Neural progenitor cell (in vitro differentiated cells): ENCODE data around the gene ANKRD7. TPM values are rescaled to one million over a fixed set of nuclear protein-coding genes. Genes with fewer than 3 reads are reported as not detected.

Source experiments
- DNase-seq: peaks from one replicate; pipeline ENCODE4 v3.0.0-alpha.2; 2016; ENCODE audit warnings: low spot score
- H2AFZ ChIP-seq: fragments of 200-600 bp; sonication (generic); replicated peaks from 2 replicates; pipeline ENCODE4 v1.6.1; 2016; ENCODE audit warnings: antibody characterized with exemption
- H3F3A ChIP-seq: fragments of 200-600 bp; sonication (generic); 2 replicates; pipeline ENCODE4 v1.6.1; 2016; ENCODE audit warnings: antibody characterized with exemption, low read depth
- H3K27ac ChIP-seq: fragments of 200-600 bp; sonication (generic); 2 replicates; pipeline ENCODE4 v1.5.1; 2016; ENCODE audit warnings: mild to moderate bottlenecking
- H3K27me3 ChIP-seq: fragments of 200-600 bp; sonication (generic); 2 replicates; pipeline ENCODE4 v1.6.1; 2016; ENCODE audit warnings: mild to moderate bottlenecking, moderate library complexity
- H3K36me3 ChIP-seq: fragments of 200-600 bp; sonication (generic); 2 replicates; pipeline ENCODE4 v1.5.1; 2016
- H3K4me1 ChIP-seq: fragments of 200-600 bp; sonication (generic); 2 replicates; pipeline ENCODE4 v1.6.1; 2016; ENCODE audit warnings: mixed run types
- H3K4me2 ChIP-seq: fragments of 200-600 bp; sonication (generic); 2 replicates; pipeline ENCODE4 v1.6.1; 2016
- H3K4me3 ChIP-seq: fragments of 200-600 bp; sonication (generic); 2 replicates; pipeline ENCODE4 v1.5.1; 2016
- H3K79me2 ChIP-seq: fragments of 200-600 bp; sonication (generic); 2 replicates; pipeline ENCODE4 v1.6.1; 2016; ENCODE audit warnings: low read depth
- H3K9ac ChIP-seq: fragments of 200-600 bp; sonication (generic); 2 replicates; pipeline ENCODE4 v1.6.1; 2016
- H3K9me3 ChIP-seq: fragments of 200-600 bp; sonication (generic); 2 replicates; pipeline ENCODE4 v1.5.1; 2016; ENCODE audit warnings: low read depth
- H4K20me1 ChIP-seq: fragments of 200-600 bp; sonication (generic); 2 replicates; pipeline ENCODE4 v1.6.1; 2016; ENCODE audit warnings: low read depth
- H3K27ac Mint-ChIP-seq: 3 replicates; pipeline ENCODE4 v1.8.0; 2021; ENCODE audit warnings: mixed read lengths
- H3K27me3 Mint-ChIP-seq: 2 replicates; pipeline ENCODE4 v1.8.0; 2022; ENCODE audit warnings: low read depth, mild to moderate bottlenecking, inconsistent platforms, moderate library complexity, mixed read lengths; ENCODE audit not compliant: insufficient read depth
- H3K36me3 Mint-ChIP-seq: 3 replicates; pipeline ENCODE4 v1.8.0; 2021; ENCODE audit warnings: mixed read lengths
- H3K4me1 Mint-ChIP-seq: 3 replicates; pipeline ENCODE4 v1.8.0; 2021; ENCODE audit warnings: mixed read lengths
- H3K4me3 Mint-ChIP-seq: 3 replicates; pipeline ENCODE4 v1.8.0; 2021; ENCODE audit warnings: mild to moderate bottlenecking, moderate library complexity, mixed read lengths
- H3K9me3 Mint-ChIP-seq: 3 replicates; pipeline ENCODE4 v1.8.0; 2020; ENCODE audit warnings: mixed read lengths
- CTCF ChIP-seq: fragments of 200-600 bp; sonication (generic); IDR thresholded peaks from 2 replicates; pipeline ENCODE4 v1.5.1; 2017; ENCODE audit warnings: antibody characterized with exemption, mild to moderate bottlenecking
- EZH2 ChIP-seq: fragments of 200-600 bp; sonication (generic); IDR thresholded peaks from 2 replicates; pipeline ENCODE4 v1.6.1; 2017; ENCODE audit warnings: antibody characterized with exemption, mild to moderate bottlenecking, moderate library complexity
- EZH2phosphoT487 ChIP-seq: fragments of 200-600 bp; sonication (generic); IDR thresholded peaks from 2 replicates; pipeline ENCODE4 v1.6.1; 2017; ENCODE audit warnings: antibody characterized with exemption
- total RNA-seq: library from RNA; depleted of rRNA; stranded (reverse); fragments of >200 nt; gene quantifications from 2 replicates; pipeline ENCODE4 v1.2.3, GENCODE V29; 2015; ENCODE audit warnings: low replicate concordance

Gene ANKRD7
- total RNA-seq, 1 donor from 2014 or later, result not detected

GRCh38 chr7:118222591-118222990 is 1.9 kb upstream of the ANKRD7 start:
- Mint-ChIP-seq H3K27me3 (no peaks in the 10 kb centered on the region), H3K9me3 (no peaks in the 10 kb centered on the region), H3K36me3 (no peaks in the 10 kb centered on the region), H3K4me3 (no peak overlapping the region), H3K4me1 (no peaks in the 10 kb centered on the region), H3K27ac (no peak overlapping the region)
- H3K4me1 ChIP-seq, result no peaks in the 10 kb centered on the region
- H3K27me3 ChIP-seq, result no peaks in the 10 kb centered on the region
- H3K9ac ChIP-seq, result no peak overlapping the region
- H3K9me3 ChIP-seq, result no peaks in the 10 kb centered on the region
- TF ChIP-seq EZH2, result no peak
- no peak for TF ChIP-seq EZH2phosphoT487
- TF ChIP-seq CTCF, result no peak
- H3K36me3 ChIP-seq, result no peaks in the 10 kb centered on the region
- no peak overlapping the region for H3K4me2 ChIP-seq
- H3K79me2 ChIP-seq, result no peaks in the 10 kb centered on the region
- H2AFZ ChIP-seq, result no peak overlapping the region
- H3K4me3 ChIP-seq, result no peak overlapping the region
- DNase-seq, result no peak
- no peaks in the 10 kb centered on the region for H4K20me1 ChIP-seq
- no peak overlapping the region for H3K27ac ChIP-seq
- H3F3A ChIP-seq, result no peaks in the 10 kb centered on the region

GRCh38 chr7:118232837-118233236 is 8.3 kb downstream of the ANKRD7 start:
- no peaks in the 10 kb centered on the region for H3K36me3 ChIP-seq
- Mint-ChIP-seq H3K27ac (no peak overlapping the region), H3K36me3 (no peaks in the 10 kb centered on the region), H3K4me3 (no peak overlapping the region), H3K4me1 (peaks cover 3% of the 10 kb centered on the region), H3K9me3 (no peaks in the 10 kb centered on the region), H3K27me3 (peaks cover 2% of the 10 kb centered on the region)
- no peak overlapping the region for H3K4me3 ChIP-seq
- DNase-seq, result peak; percentile 8
- no peak for TF ChIP-seq CTCF
- TF ChIP-seq EZH2, result no peak
- no peak for TF ChIP-seq EZH2phosphoT487
- no peaks in the 10 kb centered on the region for H4K20me1 ChIP-seq
- no peaks in the 10 kb centered on the region for H3K27me3 ChIP-seq
- H3K27ac ChIP-seq, result no peak overlapping the region
- H2AFZ ChIP-seq, result peak overlapping the region; percentile 71
- no peak overlapping the region for H3K9ac ChIP-seq
- H3K9me3 ChIP-seq, result no peaks in the 10 kb centered on the region
- H3F3A ChIP-seq, result no peaks in the 10 kb centered on the region
- H3K4me1 ChIP-seq, result peaks cover 18% of the 10 kb centered on the region
- H3K4me2 ChIP-seq, result peak overlapping the region; percentile 14
- no peaks in the 10 kb centered on the region for H3K79me2 ChIP-seq

- Histone ChIP-seq H3K4me1 (peaks cover 18% of the 10 kb centered on the region), H3K79me2 (no peaks in the 10 kb centered on the region), H3K4me3 (no peak overlapping the region), H3K4me2 (no peak overlapping the region), H4K20me1 (no peaks in the 10 kb centered on the region), H2AFZ (no peak overlapping the region), H3K9ac (no peak overlapping the region), H3K27ac (no peak overlapping the region), H3F3A (no peaks in the 10 kb centered on the region), H3K36me3 (no peaks in the 10 kb centered on the region), H3K9me3 (no peaks in the 10 kb centered on the region), H3K27me3 (no peaks in the 10 kb centered on the region)
- no peak overlapping the region for H3K27ac Mint-ChIP-seq
- TF ChIP-seq EZH2, result no peak
- TF ChIP-seq EZH2phosphoT487, result no peak
- TF ChIP-seq CTCF, result no peak
- peaks cover 3% of the 10 kb centered on the region for H3K4me1 Mint-ChIP-seq
- no peaks in the 10 kb centered on the region for H3K36me3 Mint-ChIP-seq
- no peak for DNase-seq
- H3K9me3 Mint-ChIP-seq, result no peaks in the 10 kb centered on the region
- peaks cover 2% of the 10 kb centered on the region for H3K27me3 Mint-ChIP-seq
- no peak overlapping the region for H3K4me3 Mint-ChIP-seq
These were observed 9.3 kb downstream of the ANKRD7 start for GRCh38 chr7:118233799-118234198.
